ENCODE results near the gene NAGPA. TPM values are rescaled to one million over a fixed set of nuclear protein-coding genes. Genes with fewer than 3 reads are reported as not detected.

NAGPA gene
- total and polyA plus RNA-seq, 2 of the 13 experiments (the other 11 are each of a cell fraction or from before 2014, with no cell fraction given) = 27.1 to 60.3 TPM

DNA sequence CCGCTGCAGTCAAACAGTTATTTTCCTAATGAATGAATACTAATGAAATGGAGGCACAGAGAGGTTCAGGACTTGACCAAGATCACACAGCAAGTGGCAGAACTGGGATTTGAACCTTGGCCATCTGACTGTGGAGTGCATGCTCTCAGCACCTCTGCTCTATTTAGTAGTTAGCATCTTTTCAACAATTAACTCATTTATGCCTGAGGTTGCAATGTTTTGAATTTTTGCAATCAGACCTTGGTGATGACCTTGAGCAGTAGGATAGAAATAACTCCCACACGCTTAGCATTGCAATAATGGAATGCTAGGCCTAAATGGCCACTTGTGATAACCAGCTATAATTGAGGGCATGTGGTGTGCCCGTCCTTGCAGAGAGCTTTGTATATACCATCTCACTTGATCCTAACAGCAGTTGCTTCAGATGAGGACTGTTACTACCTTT, 31.0 kb downstream of the NAGPA start (continued):
- TF ChIP-seq ZNF460 (CRISPR knock-in tag; IDR thresholded peaks at IDR 0.05; ENCODE audit: borderline replicate concordance) (no peak), ZNF652 (CRISPR knock-in tag; IDR thresholded peaks at IDR 0.05; ENCODE audit: borderline replicate concordance, low read depth) (no peak), CBX5 (CRISPR knock-in tag; IDR thresholded peaks at IDR 0.05; ENCODE audit: borderline replicate concordance) (no peak), HOXD1 (CRISPR knock-in tag; IDR thresholded peaks at IDR 0.05) (no peak), AGO2 (optimal IDR thresholded peaks at IDR 0.05; ENCODE audit: low read depth, low read length) (no peak), KLF6 (CRISPR knock-in tag; IDR thresholded peaks at IDR 0.05) (no peak), CEBPG (CRISPR knock-in tag; IDR thresholded peaks at IDR 0.05) (peak; percentile 49; the same call in 1 of the 2 replicates), ZFP36 (IDR thresholded peaks at IDR 0.05; ENCODE audit: borderline replicate concordance, low read depth, low read length, partially characterized antibody) (peak; percentile 63), BCL6 (CRISPR knock-in tag; IDR thresholded peaks at IDR 0.05) (no peak), NFKBIZ (CRISPR knock-in tag; IDR thresholded peaks at IDR 0.05) (no peak), ZKSCAN1 (IDR thresholded peaks at IDR 0.05; ENCODE audit: low read length) (no peak), CEBPB (IDR thresholded peaks at IDR 0.05; ENCODE audit: borderline replicate concordance, low read depth, low read length) (peak; percentile 65), KDM3A (CRISPR knock-in tag; IDR thresholded peaks at IDR 0.05; ENCODE audit: low read depth) (no peak), NRL (CRISPR knock-in tag; IDR thresholded peaks at IDR 0.05; ENCODE audit: borderline replicate concordance) (no peak), ZBTB1 (CRISPR knock-in tag; IDR thresholded peaks at IDR 0.05; ENCODE audit: borderline replicate concordance) (no peak), ZNF766 (CRISPR knock-in tag; IDR thresholded peaks at IDR 0.05; ENCODE audit: borderline replicate concordance) (no peak), ZC3H4 (CRISPR knock-in tag; IDR thresholded peaks at IDR 0.05; ENCODE audit: borderline replicate concordance) (no peak)
- TF ChIP-seq, protein P1, sequence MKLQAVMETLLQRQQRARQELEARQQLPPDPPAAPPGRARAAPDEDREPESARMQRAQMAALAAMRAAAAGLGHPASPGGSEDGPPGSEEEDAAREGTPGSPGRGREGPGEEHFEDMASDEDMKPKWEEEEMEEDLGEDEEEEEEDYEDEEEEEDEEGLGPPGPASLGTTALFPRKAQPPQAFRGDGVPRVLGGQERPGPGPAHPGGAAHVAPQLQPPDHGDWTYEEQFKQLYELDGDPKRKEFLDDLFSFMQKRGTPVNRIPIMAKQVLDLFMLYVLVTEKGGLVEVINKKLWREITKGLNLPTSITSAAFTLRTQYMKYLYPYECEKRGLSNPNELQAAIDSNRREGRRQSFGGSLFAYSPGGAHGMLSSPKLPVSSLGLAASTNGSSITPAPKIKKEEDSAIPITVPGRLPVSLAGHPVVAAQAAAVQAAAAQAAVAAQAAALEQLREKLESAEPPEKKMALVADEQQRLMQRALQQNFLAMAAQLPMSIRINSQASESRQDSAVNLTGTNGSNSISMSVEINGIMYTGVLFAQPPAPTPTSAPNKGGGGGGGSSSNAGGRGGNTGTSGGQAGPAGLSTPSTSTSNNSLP (IDR thresholded peaks at IDR 0.05; ENCODE audit: low read depth, low read length) = peak; percentile 43; the same call in 1 of the 2 replicates
- TF ChIP-seq, protein P2, sequence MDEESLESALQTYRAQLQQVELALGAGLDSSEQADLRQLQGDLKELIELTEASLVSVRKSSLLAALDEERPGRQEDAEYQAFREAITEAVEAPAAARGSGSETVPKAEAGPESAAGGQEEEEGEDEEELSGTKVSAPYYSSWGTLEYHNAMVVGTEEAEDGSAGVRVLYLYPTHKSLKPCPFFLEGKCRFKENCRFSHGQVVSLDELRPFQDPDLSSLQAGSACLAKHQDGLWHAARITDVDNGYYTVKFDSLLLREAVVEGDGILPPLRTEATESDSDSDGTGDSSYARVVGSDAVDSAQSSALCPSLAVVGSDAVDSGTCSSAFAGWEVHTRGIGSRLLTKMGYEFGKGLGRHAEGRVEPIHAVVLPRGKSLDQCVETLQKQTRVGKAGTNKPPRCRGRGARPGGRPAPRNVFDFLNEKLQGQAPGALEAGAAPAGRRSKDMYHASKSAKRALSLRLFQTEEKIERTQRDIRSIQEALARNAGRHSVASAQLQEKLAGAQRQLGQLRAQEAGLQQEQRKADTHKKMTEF (CRISPR knock-in tag; IDR thresholded peaks at IDR 0.05) = peak; percentile 17; the same call in 1 of the 2 replicates
- TF ChIP-seq, protein P3, sequence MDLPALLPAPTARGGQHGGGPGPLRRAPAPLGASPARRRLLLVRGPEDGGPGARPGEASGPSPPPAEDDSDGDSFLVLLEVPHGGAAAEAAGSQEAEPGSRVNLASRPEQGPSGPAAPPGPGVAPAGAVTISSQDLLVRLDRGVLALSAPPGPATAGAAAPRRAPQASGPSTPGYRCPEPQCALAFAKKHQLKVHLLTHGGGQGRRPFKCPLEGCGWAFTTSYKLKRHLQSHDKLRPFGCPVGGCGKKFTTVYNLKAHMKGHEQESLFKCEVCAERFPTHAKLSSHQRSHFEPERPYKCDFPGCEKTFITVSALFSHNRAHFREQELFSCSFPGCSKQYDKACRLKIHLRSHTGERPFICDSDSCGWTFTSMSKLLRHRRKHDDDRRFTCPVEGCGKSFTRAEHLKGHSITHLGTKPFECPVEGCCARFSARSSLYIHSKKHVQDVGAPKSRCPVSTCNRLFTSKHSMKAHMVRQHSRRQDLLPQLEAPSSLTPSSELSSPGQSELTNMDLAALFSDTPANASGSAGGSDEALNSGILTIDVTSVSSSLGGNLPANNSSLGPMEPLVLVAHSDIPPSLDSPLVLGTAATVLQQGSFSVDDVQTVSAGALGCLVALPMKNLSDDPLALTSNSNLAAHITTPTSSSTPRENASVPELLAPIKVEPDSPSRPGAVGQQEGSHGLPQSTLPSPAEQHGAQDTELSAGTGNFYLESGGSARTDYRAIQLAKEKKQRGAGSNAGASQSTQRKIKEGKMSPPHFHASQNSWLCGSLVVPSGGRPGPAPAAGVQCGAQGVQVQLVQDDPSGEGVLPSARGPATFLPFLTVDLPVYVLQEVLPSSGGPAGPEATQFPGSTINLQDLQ (CRISPR knock-in tag; IDR thresholded peaks at IDR 0.05) = no peak
- TF ChIP-seq, protein P4, sequence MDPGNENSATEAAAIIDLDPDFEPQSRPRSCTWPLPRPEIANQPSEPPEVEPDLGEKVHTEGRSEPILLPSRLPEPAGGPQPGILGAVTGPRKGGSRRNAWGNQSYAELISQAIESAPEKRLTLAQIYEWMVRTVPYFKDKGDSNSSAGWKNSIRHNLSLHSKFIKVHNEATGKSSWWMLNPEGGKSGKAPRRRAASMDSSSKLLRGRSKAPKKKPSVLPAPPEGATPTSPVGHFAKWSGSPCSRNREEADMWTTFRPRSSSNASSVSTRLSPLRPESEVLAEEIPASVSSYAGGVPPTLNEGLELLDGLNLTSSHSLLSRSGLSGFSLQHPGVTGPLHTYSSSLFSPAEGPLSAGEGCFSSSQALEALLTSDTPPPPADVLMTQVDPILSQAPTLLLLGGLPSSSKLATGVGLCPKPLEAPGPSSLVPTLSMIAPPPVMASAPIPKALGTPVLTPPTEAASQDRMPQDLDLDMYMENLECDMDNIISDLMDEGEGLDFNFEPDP (CRISPR knock-in tag; conservative IDR thresholded peaks at IDR 0.05) = no peak
- TF ChIP-seq, protein P5, sequence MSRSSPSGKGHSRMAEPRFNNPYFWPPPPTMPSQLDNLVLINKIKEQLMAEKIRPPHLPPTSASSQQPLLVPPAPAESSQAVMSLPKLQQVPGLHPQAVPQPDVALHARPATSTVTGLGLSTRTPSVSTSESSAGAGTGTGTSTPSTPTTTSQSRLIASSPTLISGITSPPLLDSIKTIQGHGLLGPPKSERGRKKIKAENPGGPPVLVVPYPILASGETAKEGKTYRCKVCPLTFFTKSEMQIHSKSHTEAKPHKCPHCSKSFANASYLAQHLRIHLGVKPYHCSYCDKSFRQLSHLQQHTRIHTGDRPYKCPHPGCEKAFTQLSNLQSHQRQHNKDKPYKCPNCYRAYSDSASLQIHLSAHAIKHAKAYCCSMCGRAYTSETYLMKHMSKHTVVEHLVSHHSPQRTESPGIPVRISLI (CRISPR knock-in tag; IDR thresholded peaks at IDR 0.05; ENCODE audit: borderline replicate concordance) = no peak
- TF ChIP-seq, protein P6, sequence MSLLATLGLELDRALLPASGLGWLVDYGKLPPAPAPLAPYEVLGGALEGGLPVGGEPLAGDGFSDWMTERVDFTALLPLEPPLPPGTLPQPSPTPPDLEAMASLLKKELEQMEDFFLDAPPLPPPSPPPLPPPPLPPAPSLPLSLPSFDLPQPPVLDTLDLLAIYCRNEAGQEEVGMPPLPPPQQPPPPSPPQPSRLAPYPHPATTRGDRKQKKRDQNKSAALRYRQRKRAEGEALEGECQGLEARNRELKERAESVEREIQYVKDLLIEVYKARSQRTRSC (CRISPR knock-in tag; IDR thresholded peaks at IDR 0.05; ENCODE audit: low read depth) = no peak

Data from HepG2 (cell line).